HepG2 (cell line): ENCODE measurements around the gene SLC1A2. TPM values are rescaled to one million over a fixed set of nuclear protein-coding genes. Genes with fewer than 3 reads are reported as not detected.

Experiments
- AHR ChIP-seq: IDR thresholded peaks from 2 replicates; pipeline ENCODE4 v1.6.1; 2018; ENCODE audit warnings: missing genetic modification reagents, missing compliant biosample characterization
- BHLHE40 ChIP-seq: IDR thresholded peaks from 2 replicates; pipeline ENCODE4 v1.6.1; 2011; ENCODE audit warnings: low read length, improper control_type of control experiment
- EHMT2 ChIP-seq: fragments of 200-600 bp; sonication (generic); IDR thresholded peaks from 2 replicates; pipeline ENCODE4 v1.7.0; 2017; ENCODE audit warnings: antibody characterized with exemption, low read depth, low read length, borderline replicate concordance
- FOSL1 ChIP-seq: sonication (generic); formaldehyde crosslinking; IDR thresholded peaks from 2 replicates; pipeline ENCODE4 v1.9.0; 2021; ENCODE audit warnings: missing genetic modification reagents, borderline replicate concordance
- HOXD1 ChIP-seq: sonication (generic); formaldehyde crosslinking; IDR thresholded peaks from 2 replicates; pipeline ENCODE4 v1.5.0; 2020; ENCODE audit warnings: missing genetic modification reagents
- KDM1A ChIP-seq: IDR thresholded peaks from 2 replicates; pipeline ENCODE4 v1.6.1; 2016; ENCODE audit warnings: missing compliant biosample characterization
- MED8 ChIP-seq: sonication (generic); formaldehyde crosslinking; IDR thresholded peaks from 2 replicates; pipeline ENCODE4 v1.8.1; 2023; ENCODE audit warnings: mild to moderate bottlenecking, missing genetic modification reagents; ENCODE audit not compliant: insufficient replicate concordance
- PHB2 ChIP-seq: fragments of 450-650 bp; IDR thresholded peaks from 2 replicates; pipeline ENCODE4 v1.6.1; 2018; ENCODE audit not compliant: partially characterized antibody
- PITX1 ChIP-seq: sonication (generic); formaldehyde crosslinking; IDR thresholded peaks from 2 replicates; pipeline ENCODE4 v1.5.1; 2020; ENCODE audit warnings: mild to moderate bottlenecking, missing genetic modification reagents
- POGZ ChIP-seq: sonication (generic); formaldehyde crosslinking; IDR thresholded peaks from 2 replicates; pipeline ENCODE4 v1.4.0; 2020; ENCODE audit warnings: mild to moderate bottlenecking, missing genetic modification reagents
- RFX3 ChIP-seq: IDR thresholded peaks from 2 replicates; pipeline ENCODE4 v1.6.1; 2016; ENCODE audit warnings: missing biosample characterization, missing genetic modification reagents
- SMC3 ChIP-seq: IDR thresholded peaks from 2 replicates; pipeline ENCODE4 v1.6.1; 2011; ENCODE audit warnings: low read length, improper control_type of control experiment
- ZBTB40 ChIP-seq, 2 experiments: fragments of 450-650 bp in 1 of 2; sonication (generic) in 1 of 2; formaldehyde crosslinking in 1 of 2; IDR thresholded peaks; 2 replicates each; pipeline versions ENCODE4 v1.6.1 to v1.8.0; 2016 to 2022; ENCODE audit warnings: antibody characterized with exemption in 1 of 2, mild to moderate bottlenecking in 1 of 2, missing genetic modification reagents in 1 of 2
- ZFAT ChIP-seq: sonication (generic); formaldehyde crosslinking; conservative IDR thresholded peaks from 2 replicates; pipeline ENCODE4 v1.8.1; 2023; ENCODE audit warnings: missing genetic modification reagents, inconsistent platforms
- ZHX1 ChIP-seq: sonication (generic); formaldehyde crosslinking; IDR thresholded peaks from 2 replicates; pipeline ENCODE4 v1.8.1; 2022; ENCODE audit warnings: low read depth, mild to moderate bottlenecking, missing genetic modification reagents
- ZNF432 ChIP-seq: sonication (generic); formaldehyde crosslinking; IDR thresholded peaks from 2 replicates; pipeline ENCODE4 v1.5.0; 2020; ENCODE audit warnings: missing genetic modification reagents, mild to moderate bottlenecking, borderline replicate concordance
- ZNF501 ChIP-seq: sonication (generic); formaldehyde crosslinking; IDR thresholded peaks from 2 replicates; pipeline ENCODE4 v1.5.1; 2020; ENCODE audit warnings: mild to moderate bottlenecking, moderate library complexity, missing genetic modification reagents
- ZNF839 ChIP-seq: sonication (generic); formaldehyde crosslinking; IDR thresholded peaks from 2 replicates; pipeline ENCODE4 v1.4.0; 2020; ENCODE audit warnings: missing genetic modification reagents, mild to moderate bottlenecking, borderline replicate concordance
- ZSCAN9 ChIP-seq: IDR thresholded peaks from 2 replicates; pipeline ENCODE4 v1.6.1; 2016; ENCODE audit warnings: borderline replicate concordance
- polyA plus RNA-seq, 8 experiments: library from polyadenylated mRNA; depleted of rRNA in 3 of 8; stranded (reverse) in 7 of 8; unstranded in 1 of 8; fragments of >200 nt; fragmentation: Illumina TruSeq in 4 of 8; extraction: Trizol in 4 of 8; gene quantifications; 2 replicates each; pipeline versions ENCODE4 v1.2.1 to v1.2.3, GENCODE V29; 2011 to 2016; ENCODE audit warnings: low read depth in 4 of 8, missing spikeins in 1 of 8, mixed read lengths in 1 of 8; ENCODE audit not compliant: insufficient read depth in 1 of 8
- total RNA-seq, 5 experiments: library from RNA; depleted of rRNA; stranded (reverse); fragments of >200 nt; fragmentation: Illumina TruSeq; extraction: Trizol; gene quantifications; 2 replicates each; pipeline ENCODE4 v1.2.3, GENCODE V29; 2016; ENCODE audit warnings: low read depth in 1 of 5

Gene SLC1A2
- total and polyA plus RNA-seq, 2 of the 13 experiments (the other 11 are each of a cell fraction or from before 2014, with no cell fraction given) = 23.2 to 43.2 TPM

DNA sequence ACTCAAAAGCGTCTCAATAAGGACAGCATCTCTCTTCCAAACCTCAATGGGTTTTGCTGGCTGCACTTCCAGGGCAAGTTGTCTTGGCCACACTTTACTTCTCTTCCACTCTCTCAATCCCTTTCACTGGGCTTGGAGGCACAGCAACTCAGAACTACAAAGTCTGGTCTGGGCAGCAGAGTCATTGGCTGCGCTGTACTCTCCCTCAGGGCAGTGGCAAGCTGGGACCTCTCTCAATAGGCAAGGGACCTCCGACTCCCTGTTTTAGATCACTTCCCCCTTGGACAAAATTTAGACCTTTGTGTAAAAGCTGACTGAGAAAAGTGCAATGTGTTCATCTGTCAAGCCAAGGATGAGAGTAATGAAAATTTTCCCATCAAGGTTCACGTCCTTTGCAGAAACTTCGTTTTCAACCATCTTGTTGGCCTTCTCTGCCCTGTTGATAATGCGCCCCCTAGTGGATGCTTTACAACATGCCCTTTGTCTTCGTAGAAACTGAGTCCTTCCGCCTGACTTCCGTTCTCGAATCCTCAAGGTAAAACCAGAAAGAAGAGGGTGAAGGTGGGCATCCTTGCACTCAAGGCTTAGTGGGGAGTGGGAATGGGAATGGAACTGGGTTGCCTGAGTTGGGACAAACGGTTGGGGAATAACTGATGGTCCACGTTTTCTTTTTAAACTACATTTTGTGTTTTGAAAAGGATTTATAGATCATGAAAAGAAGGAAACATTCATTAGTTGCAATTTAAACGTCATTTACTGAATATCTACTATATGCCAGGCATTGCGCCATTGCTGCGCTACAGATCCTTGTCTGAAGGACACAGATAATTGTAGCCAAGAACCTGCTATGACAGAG lies 181.3 kb downstream of the SLC1A2 start (continued):
- no peak for TF ChIP-seq ZHX1 (CRISPR knock-in tag)
- 0 out of 2 replicates have a peak, but pooled peaks have one; percentile 28 for TF ChIP-seq ZNF501
- no peak for TF ChIP-seq ZNF839 (CRISPR knock-in tag)
- TF ChIP-seq ZSCAN9 (CRISPR knock-in tag) = no peak
- no peak for TF ChIP-seq POGZ (CRISPR knock-in tag)
- no peak for TF ChIP-seq KDM1A (CRISPR knock-in tag)
- no peak for TF ChIP-seq ZNF432 (CRISPR knock-in tag)
- TF ChIP-seq RFX3 (CRISPR knock-in tag) = no peak
- TF ChIP-seq PITX1 (CRISPR knock-in tag) = no peak
- TF ChIP-seq PHB2 = no peak
- TF ChIP-seq FOSL1 (CRISPR knock-in tag) = no peak
- no peak for TF ChIP-seq ZBTB40 (IDR thresholded peaks at IDR 0.05)
- TF ChIP-seq ZBTB40 (CRISPR knock-in tag; IDR thresholded peaks at IDR 0.05) = no peak
- TF ChIP-seq EHMT2 = peak; percentile 32; the same call in 1 of the 2 replicates
- no peak for TF ChIP-seq BHLHE40
- TF ChIP-seq AHR (CRISPR knock-in tag) = no peak
- peak; percentile 89 for TF ChIP-seq SMC3
- TF ChIP-seq ZFAT = no peak
- no peak for TF ChIP-seq MED8 (CRISPR knock-in tag)
- TF ChIP-seq HOXD1 (CRISPR knock-in tag) = no peak
